Mononuclear cell (primary cell): Measurements from ENCODE around the gene TRIM10. TPM values are rescaled to one million over a fixed set of nuclear protein-coding genes. Genes with fewer than 3 reads are reported as not detected.
"Not testable (repeated sequence)": the region's sequence is repeated elsewhere in the genome, so short reads cannot be mapped to it uniquely, and the experiment has no call there.

Experiments
- H3K27me3 ChIP-seq: 2 replicates; pipeline ENCODE4 v1.6.0; 2011; ENCODE audit warnings: low read length, control low read depth; ENCODE audit not compliant: insufficient read depth
- H3K4me1 ChIP-seq: 2 replicates; pipeline ENCODE4 v1.5.1; 2011; ENCODE audit warnings: mild to moderate bottlenecking, low read length, control low read depth; ENCODE audit not compliant: insufficient read depth
- H3K4me3 ChIP-seq: 2 replicates; pipeline ENCODE4 v1.5.1; 2011; ENCODE audit warnings: mild to moderate bottlenecking, low read length, moderate library complexity
- H3K9me3 ChIP-seq: 2 replicates; pipeline ENCODE4 v1.5.1; 2011; ENCODE audit warnings: low read depth, mild to moderate bottlenecking, control low read depth, low read length
- total RNA-seq: library from RNA; depleted of rRNA; stranded (reverse); fragments of >200 nt; gene quantifications from one replicate; pipeline ENCODE4 v1.2.3, GENCODE V29; 2012

Gene TRIM10
- total RNA-seq, 1 donor, result 0.21 TPM

DNA sequence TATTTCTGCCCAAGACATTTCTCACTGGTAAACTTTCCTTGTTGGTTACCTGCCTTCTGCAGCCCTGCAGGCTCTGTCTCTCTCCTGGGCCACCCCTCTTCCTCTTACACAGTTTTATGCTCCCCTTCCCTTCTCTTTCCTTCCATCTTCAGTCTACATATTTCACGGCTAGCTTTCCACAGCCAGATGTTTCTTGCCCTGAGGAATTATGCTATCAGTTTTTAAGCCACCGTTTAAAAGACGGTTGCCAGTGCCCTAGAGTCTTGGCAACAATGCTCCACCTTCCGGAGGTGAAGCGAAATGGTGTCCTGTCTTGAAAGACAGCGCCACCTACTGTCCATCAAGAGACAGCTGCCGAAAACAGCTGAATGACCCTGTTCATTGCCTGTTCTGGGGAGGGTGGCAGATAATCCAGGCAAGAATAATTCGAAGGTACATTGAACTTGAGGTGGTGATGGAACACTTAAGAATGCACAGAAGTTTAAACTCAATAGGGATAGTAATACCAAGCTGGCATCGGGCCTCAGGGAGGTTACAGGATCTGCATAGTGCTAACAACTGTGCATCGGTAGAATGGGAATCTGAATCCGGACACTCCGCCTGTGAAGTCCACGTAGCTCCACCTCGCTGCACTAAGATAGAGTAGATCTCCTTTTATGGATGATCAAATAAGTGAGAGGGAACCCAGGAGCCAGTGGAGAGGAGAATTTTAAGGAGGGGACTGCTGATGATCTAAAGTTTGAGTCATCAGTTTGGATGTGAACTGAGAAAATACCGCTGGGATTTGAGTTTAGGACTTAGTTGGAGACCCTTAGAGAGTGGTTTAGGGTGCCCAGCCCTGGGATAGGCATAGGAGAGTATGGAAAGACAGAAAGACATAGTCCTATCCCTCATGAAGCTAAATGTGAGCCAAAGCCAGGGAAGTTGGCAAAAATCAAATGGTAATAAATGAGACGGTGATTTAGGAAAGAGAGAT is 29.8 kb downstream of the TRIM10 start:
- no peak overlapping the region for H3K4me3 ChIP-seq
- peaks cover 59% of the 10 kb centered on the region for H3K27me3 ChIP-seq
- H3K4me1 ChIP-seq, result peaks cover 16% of the 10 kb centered on the region
- H3K9me3 ChIP-seq, result no peaks in the 10 kb centered on the region

DNA sequence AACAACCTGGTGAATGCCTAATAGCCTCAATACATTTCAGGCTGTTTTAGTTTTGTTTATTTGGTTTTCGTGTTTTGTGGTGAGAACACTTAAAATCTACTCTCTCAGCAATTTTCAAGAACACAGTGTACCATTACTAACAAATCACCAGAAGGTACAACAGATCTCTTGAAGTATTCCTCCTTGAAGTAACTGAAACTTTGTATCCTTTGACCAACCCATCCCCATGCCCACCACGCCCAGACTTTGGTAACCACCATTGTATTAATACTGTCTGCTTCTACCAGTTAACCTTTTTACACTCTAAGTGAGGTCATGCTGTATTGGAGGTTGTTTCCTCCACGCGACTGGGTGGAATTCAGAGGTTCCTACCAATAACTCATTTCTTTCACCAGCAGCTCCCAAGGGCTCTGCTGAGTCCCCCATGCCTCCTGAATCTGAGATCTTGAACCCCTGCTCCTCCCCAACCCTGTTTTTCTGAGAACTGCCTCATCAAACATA is 30.8 kb downstream of the TRIM10 start:
- Histone ChIP-seq H3K4me3 (no peak overlapping the region), H3K27me3 (peaks cover 67% of the 10 kb centered on the region), H3K4me1 (peaks cover 16% of the 10 kb centered on the region), H3K9me3 (no peaks in the 10 kb centered on the region)

DNA sequence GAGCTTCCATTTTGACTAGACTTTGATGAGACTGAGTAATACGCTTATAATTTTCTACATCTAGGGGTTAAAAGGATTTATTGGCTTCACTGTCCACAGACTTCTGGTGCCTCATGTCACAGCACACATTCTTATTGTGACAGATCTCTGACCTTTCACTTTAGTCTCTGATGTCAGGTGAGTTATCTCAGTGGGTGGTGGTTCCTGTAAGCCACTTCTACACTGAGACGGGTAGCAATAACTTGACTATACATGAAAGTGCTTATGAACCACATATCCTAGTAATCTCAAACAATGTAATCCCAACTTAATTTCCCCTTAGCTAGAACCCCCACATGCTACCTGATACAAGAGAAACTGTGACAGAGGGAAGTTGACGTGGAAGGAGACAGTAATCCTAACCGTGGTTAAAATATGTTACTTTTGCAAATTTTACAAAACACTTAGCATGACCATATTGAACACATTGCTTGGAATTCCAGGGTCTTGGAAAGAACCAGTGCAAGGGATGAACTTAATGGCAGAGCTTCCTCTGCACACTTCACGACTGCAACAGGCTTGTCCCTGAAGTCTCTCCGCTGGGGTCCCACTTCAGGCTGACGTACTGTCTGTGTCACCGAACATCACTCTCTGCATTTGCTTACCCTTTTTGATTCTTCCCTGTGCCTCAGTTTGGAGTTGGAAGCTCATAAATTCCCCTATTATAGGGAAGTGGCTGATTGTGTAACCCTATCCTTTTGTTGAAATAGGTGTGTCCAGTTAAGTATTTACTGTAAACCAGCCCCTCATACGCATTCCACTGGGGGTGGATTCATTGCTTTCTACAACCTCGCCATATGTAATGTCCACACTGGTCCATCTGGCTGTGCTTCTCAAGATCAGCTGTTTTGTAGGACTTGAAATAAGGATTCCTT is 31.5 kb downstream of the TRIM10 start:
- Histone ChIP-seq H3K4me3 (no peak overlapping the region), H3K4me1 (peaks cover 16% of the 10 kb centered on the region), H3K27me3 (peaks cover 68% of the 10 kb centered on the region), H3K9me3 (no peaks in the 10 kb centered on the region)

DNA sequence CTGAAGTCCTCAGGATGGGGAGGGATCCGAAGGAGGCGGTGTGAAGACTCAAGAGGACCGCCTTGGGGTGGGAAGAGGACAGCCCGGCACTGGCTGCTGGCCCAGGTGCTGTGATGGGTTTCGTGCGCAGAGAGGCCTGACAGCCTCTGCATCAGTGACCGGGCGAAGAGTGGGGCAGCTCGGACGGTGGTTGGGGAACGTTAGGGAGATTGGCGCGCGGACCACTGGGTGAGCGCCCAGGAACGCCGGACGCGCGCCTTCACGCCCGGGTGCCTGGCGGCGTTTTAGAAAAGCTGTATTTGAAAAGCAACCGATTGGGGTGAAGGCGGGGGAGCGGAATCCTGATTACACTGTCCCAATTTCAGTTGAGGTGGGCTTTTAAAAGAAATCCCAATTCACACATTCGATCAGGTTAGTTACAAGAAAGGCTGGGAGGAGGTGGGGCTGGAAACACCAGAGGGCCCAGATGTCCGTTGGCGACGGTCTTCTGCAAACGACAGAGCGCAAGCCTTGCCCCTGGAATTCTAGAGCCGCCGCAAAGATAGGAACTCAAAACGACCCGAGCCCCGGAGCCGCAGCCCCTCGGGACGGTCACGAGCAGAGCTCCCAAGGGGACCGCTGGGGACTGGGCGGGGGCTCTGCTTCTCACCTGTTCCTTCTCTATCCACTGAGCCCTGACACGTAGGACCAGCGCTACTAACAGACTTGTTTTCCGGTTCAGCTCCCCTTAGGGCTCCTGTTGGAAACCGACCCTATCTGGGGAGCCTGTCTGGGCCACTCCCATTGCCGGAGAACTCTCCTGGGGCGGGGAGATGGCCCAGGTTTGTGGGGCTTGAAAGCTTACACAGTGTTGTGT is 33.5 kb downstream of the TRIM10 start:
- H3K9me3 ChIP-seq, result no peaks in the 10 kb centered on the region
- peaks cover 62% of the 10 kb centered on the region for H3K27me3 ChIP-seq
- peaks cover 16% of the 10 kb centered on the region for H3K4me1 ChIP-seq
- H3K4me3 ChIP-seq, result no peak overlapping the region

DNA sequence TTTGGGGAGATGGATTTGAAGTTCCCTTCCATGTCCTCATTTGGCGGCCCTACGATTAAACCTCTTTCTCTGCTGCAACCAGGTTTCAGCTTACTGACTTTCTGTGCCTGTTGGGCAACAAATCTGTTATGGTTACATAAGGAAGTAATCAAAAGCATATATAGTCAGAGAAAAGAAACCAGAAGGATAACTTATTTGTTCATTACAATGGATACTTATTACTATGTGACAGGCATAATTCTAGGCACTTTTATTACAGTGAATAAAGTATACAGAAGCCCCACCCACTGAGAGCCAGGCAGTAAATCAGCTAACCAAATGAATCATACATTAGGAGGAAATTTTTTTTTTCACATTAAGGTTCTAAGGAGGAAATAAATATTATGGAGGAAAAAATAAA is 38.5 kb downstream of the TRIM10 start:
- H3K9me3 ChIP-seq, result no peaks in the 10 kb centered on the region
- peaks cover 33% of the 10 kb centered on the region for H3K27me3 ChIP-seq
- H3K4me1 ChIP-seq, result no peaks in the 10 kb centered on the region
- H3K4me3 ChIP-seq, result no peak overlapping the region

DNA sequence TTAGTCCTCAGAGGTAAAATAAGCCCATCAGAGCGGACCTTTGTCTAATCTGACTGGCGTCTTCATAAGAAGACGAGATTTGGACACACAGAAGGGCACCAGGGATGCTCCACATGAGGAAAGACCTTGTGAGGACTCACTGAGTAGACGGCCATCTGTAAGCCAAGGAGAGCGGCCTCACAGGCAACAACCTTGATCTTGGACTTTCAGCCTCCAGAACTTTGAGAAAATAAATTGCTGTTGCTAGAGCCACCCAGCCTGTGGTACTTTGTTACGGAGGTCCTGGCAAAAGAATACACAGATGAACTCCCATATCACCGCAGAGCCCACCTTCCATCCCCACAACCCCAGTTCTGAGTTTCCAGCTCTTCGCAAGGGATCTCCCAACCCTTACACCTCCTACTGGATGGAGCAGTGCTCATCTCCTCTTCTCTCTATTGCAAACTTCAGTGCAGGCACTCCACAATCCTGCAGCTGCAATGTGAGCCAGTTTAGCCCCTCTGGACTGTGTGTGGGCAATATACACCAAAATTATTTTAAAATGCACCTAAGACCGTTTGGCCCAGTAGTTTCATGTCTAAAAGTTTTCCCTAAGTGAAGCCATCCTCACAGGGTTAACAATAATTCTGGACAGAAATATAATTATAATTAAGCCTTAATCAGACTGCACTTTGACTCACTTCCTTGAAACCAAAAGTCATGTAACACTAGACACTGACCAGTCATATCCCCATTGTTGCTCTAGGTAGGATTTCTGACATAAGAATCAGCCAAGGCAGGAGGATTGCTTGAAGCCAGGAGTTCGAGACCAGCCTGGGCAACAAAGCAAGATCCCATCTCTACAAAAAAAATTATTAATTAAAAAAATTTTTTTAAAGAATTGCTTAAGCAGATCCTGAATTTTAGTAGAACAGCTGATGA is 39.3 kb downstream of the TRIM10 start:
- H3K9me3 ChIP-seq, result no peaks in the 10 kb centered on the region
- no peaks in the 10 kb centered on the region for H3K4me1 ChIP-seq
- H3K27me3 ChIP-seq, result peaks cover 25% of the 10 kb centered on the region
- H3K4me3 ChIP-seq, result no peak overlapping the region

DNA sequence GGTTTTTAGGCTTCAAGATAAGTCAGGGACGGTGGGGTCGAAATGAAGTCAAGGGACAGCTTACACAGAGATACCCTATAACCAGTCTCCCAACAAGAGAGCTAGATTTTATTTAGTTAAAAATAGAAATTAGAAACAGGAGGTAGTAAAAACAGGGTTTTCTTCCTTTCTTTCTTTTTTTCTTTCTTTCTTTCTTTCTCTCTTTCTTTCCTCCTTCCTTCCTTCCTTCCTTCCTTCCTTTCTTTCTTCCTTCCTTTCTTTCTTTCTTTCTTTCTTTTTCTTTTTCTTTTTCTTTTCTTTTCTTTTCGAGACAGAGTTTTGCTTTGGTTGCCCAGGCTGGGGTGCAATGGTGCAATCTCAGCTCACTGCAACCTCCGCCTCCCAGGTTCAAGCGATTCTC is 42.3 kb downstream of the TRIM10 start:
- H3K27me3 ChIP-seq, result peaks cover 23% of the 10 kb centered on the region
- H3K9me3 ChIP-seq, H3K4me3 ChIP-seq, H3K4me1 ChIP-seq: not testable (repeated sequence)

DNA sequence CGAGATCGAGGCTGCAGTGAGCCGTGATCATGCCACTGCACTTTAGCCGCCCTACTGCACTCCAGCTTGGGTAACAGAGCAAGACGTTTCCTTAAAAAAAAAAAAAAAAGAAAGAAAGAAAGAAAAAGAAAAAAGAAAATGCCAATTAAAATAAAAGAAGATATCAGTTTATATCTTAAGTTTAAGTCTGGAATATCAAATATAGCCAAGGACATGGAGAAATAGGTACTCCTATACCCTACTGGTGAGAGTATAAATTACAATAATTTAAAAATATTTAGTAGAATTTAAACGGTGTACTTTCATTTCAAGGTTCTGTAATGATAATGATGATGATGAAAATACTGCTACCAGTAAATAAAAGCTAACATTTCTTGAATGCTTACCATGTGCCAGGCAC is 44.3 kb downstream of the TRIM10 start:
- Histone ChIP-seq H3K4me1 (no peaks in the 10 kb centered on the region), H3K27me3 (peaks cover 39% of the 10 kb centered on the region), H3K4me3 (no peak overlapping the region), H3K9me3 (no peaks in the 10 kb centered on the region)

DNA sequence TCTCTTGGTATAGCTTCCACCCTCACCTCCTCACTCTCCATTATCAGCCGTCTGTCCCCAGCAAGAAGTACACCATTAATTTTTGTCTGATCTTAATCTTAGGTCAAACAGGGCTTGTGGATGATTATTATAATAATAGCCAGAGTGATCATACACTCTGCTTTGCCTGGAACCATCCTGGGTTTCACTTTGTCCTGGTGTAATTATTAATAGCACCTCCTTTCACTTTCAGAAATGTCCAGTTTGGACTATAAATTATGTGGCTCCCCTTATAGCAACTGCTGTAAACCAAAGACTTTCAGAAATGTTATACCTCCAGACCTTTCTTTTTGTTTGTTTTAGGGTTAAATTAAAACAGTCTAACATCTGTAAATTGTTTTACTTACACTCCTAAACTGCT is 47.2 kb downstream of the TRIM10 start:
- Histone ChIP-seq H3K9me3 (no peaks in the 10 kb centered on the region), H3K4me1 (no peaks in the 10 kb centered on the region), H3K4me3 (no peak overlapping the region), H3K27me3 (peaks cover 52% of the 10 kb centered on the region)

DNA sequence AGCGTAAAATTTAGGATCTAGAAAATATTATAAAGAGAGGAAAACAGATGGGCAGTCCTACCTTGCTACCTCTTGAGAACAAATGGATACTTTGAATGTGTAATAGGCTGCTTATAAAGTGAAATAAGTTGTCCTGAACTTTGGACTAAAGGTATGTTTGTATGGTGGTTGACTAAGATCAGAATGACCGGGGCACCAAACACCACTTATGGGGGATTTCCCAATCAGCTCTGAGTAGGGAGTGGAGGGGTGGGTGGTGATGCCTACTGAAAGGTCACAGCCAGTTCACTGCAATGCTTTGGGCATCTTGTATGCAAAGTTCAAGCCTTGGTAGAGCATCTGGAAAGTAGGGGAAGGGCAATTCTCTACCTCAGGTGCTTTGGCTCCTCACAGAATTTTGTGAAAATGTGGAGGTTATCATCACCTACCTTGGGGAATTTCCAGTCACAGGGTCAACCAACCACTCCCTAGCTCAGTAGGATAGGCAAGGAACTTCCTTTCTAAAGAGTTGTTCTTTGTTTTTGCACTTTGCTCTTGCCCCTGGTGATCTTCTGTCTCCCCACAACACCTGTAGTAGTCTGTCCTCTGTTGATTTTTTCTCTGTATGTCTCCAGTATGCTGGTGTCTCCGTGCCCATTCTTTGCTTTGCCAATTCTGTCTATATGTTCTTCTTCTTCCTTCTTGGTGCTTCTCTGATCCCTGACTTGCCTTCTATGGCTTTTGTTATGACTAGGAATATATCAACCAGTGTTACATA is 47.8 kb downstream of the TRIM10 start, which contains the start of gene TRIM31:
TRIM31 (minus strand) TSS at position 88 of the 757 bp plus-strand sequence. CDS start 285 bp downstream, outside the sequence.
- no peak within 1 kb of the TSS for H3K4me3 ChIP-seq
- no peaks in the 10 kb centered on the region for H3K4me1 ChIP-seq
- no peaks in the 10 kb centered on the region for H3K9me3 ChIP-seq
- H3K27me3 ChIP-seq, result peaks cover 49% of the 10 kb centered on the region

DNA sequence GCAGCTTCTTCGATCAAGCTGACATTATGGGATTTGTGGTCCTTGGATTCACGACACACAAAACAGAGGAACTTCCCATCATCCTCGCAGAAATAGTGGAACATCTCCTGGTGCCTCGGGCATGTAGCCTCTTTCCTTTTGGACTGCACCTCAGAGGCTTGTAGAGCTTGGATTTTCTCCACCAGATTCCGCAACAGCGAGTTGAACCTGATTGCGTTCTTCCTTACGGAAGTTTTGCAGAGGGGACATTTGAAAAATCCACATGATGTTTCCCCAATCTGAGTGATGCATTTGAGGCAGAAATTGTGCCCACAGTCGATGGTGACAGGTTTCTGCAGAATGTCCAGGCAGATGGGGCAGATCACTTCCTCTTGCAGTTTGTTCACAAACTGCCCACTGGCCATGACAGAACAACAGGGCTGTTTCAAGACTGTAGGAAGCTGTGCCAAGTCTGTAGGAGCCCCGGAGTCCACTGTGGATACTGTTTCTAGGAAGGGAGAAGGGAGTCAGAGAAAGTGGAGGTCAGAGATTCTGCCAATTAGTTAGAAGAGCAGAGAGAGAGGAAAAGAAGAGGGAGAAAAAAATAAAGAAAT is 48.5 kb downstream of the TRIM10 start:
- Histone ChIP-seq H3K4me3 (no peak overlapping the region), H3K27me3 (peaks cover 49% of the 10 kb centered on the region), H3K9me3 (no peaks in the 10 kb centered on the region), H3K4me1 (no peaks in the 10 kb centered on the region)

DNA sequence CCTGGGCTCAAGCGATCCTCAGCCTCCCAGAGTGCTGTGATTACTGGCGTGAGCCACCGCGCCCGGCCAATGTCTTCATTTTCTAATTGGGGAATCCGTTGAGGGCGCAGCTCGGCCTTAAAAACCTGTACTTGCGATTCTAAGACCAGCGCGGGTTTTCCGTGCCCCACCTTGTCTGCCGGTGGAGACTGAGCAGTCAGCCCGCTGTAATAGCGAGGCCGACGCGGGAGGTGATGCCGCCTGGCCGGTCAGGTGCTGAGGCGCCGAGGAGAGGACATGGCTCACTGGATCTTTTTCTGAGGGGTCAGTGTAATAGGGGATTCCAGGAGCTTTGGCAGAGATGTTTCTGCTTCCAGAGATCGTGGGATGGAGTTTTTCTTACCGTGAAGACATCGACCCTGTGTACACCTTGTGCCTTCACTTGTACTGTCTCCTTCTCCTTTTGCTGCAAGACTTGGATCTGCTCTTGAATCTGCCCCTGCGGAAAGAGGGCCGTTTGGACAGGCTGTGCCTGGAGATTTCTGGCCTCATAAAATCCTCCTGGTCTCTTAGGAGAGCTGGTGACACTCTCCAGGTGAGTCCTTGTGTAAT is 49.6 kb downstream of the TRIM10 start:
- Histone ChIP-seq H3K4me1 (no peaks in the 10 kb centered on the region), H3K27me3 (peaks cover 49% of the 10 kb centered on the region), H3K4me3 (no peak overlapping the region), H3K9me3 (no peaks in the 10 kb centered on the region)
